ENCODE results near the gene RBPJ. TPM values are rescaled to one million over a fixed set of nuclear protein-coding genes. Genes with fewer than 3 reads are reported as not detected.

The RBPJ gene
- polyA plus RNA-seq, 1 donor from 2014 or later = 89.8 TPM

DNA sequence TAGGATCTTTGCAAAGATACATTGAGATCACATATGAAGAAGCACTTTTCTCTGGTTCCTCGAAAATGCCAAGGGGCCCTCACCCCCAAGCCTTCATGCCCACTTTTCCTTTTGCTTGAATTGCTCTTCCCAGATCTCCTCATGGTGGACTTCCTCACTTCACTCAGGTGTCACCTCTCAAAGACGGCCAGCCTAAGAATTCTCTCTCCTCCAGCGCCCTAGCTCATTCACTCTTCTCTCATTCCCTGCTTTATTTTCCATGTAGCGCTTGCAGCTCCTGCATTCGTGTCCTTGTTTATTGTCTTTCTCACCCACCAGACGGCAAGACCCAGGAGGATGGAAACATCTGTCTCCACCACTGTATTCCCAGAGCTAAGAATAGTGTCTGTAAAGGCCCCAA lies 136.6 kb downstream of the RBPJ start:
- no peak overlapping the region for H3K4me3 ChIP-seq (ENCODE audit: low read length)
- H3F3A ChIP-seq (ENCODE audit: insufficient read depth, low read length, poor library complexity, severe bottlenecking) = no peaks in the 10 kb centered on the region
- no peak overlapping the region for H3K4me2 ChIP-seq (ENCODE audit: low read length)
- H3K9me2 ChIP-seq (ENCODE audit: insufficient read depth, low read length) = no peaks in the 10 kb centered on the region
- H3K79me2 ChIP-seq (replicated peaks; ENCODE audit: insufficient read depth, low read length) = no peaks in the 10 kb centered on the region
- no peaks in the 10 kb centered on the region for H3K36me3 ChIP-seq (ENCODE audit: insufficient read depth, low read length)
- TF ChIP-seq CTCF (IDR thresholded peaks at IDR 0.05; ENCODE audit: poor library complexity, severe bottlenecking) (no peak), TAF1 (IDR thresholded peaks at IDR 0.05; ENCODE audit: low read depth) (no peak), SMC3 (conservative IDR thresholded peaks at IDR 0.05; ENCODE audit: poor library complexity) (no peak), EZH2 (IDR thresholded peaks at IDR 0.05; ENCODE audit: borderline replicate concordance, insufficient read depth, low read length, poor library complexity, severe bottlenecking) (no peak), RAD21 (conservative IDR thresholded peaks at IDR 0.05) (no peak)
- TF ChIP-seq, protein P1, sequence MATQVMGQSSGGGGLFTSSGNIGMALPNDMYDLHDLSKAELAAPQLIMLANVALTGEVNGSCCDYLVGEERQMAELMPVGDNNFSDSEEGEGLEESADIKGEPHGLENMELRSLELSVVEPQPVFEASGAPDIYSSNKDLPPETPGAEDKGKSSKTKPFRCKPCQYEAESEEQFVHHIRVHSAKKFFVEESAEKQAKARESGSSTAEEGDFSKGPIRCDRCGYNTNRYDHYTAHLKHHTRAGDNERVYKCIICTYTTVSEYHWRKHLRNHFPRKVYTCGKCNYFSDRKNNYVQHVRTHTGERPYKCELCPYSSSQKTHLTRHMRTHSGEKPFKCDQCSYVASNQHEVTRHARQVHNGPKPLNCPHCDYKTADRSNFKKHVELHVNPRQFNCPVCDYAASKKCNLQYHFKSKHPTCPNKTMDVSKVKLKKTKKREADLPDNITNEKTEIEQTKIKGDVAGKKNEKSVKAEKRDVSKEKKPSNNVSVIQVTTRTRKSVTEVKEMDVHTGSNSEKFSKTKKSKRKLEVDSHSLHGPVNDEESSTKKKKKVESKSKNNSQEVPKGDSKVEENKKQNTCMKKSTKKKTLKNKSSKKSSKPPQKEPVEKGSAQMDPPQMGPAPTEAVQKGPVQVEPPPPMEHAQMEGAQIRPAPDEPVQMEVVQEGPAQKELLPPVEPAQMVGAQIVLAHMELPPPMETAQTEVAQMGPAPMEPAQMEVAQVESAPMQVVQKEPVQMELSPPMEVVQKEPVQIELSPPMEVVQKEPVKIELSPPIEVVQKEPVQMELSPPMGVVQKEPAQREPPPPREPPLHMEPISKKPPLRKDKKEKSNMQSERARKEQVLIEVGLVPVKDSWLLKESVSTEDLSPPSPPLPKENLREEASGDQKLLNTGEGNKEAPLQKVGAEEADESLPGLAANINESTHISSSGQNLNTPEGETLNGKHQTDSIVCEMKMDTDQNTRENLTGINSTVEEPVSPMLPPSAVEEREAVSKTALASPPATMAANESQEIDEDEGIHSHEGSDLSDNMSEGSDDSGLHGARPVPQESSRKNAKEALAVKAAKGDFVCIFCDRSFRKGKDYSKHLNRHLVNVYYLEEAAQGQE (IDR thresholded peaks at IDR 0.05; ENCODE audit: borderline replicate concordance) = no peak
- H3K27ac ChIP-seq (ENCODE audit: low read length) = no peak overlapping the region
- H2AFZ ChIP-seq (ENCODE audit: low read depth, low read length) = no peak overlapping the region
- H3K9ac ChIP-seq (ENCODE audit: low read length) = no peak overlapping the region
- H3K9me3 ChIP-seq (ENCODE audit: low read length) = no peaks in the 10 kb centered on the region
- no peaks in the 10 kb centered on the region for H4K20me1 ChIP-seq (ENCODE audit: insufficient read depth)
- H3K27me3 ChIP-seq (ENCODE audit: insufficient read depth, low read depth, low read length) = no peaks in the 10 kb centered on the region

- Histone ChIP-seq H3K27ac (ENCODE audit: low read length) (no peak overlapping the region), H3K79me2 (replicated peaks; ENCODE audit: insufficient read depth, low read length) (no peaks in the 10 kb centered on the region), H3K27me3 (ENCODE audit: insufficient read depth, low read depth, low read length) (no peaks in the 10 kb centered on the region), H3K9ac (ENCODE audit: low read length) (no peak overlapping the region), H3K9me3 (ENCODE audit: low read length) (no peaks in the 10 kb centered on the region), H3K4me3 (ENCODE audit: low read length) (no peak overlapping the region), H3F3A (ENCODE audit: insufficient read depth, low read length, poor library complexity, severe bottlenecking) (no peaks in the 10 kb centered on the region), H3K36me3 (ENCODE audit: insufficient read depth, low read length) (no peaks in the 10 kb centered on the region), H4K20me1 (ENCODE audit: insufficient read depth) (no peaks in the 10 kb centered on the region), H2AFZ (ENCODE audit: low read depth, low read length) (no peak overlapping the region), H3K4me2 (ENCODE audit: low read length) (no peak overlapping the region), H3K9me2 (ENCODE audit: insufficient read depth, low read length) (no peaks in the 10 kb centered on the region)
- no peak for TF ChIP-seq EP300 (conservative IDR thresholded peaks at IDR 0.05; ENCODE audit: poor library complexity, severe bottlenecking)
- no peak for TF ChIP-seq SMC3 (conservative IDR thresholded peaks at IDR 0.05; ENCODE audit: poor library complexity)
- no peak for TF ChIP-seq CTCF (IDR thresholded peaks at IDR 0.05; ENCODE audit: poor library complexity, severe bottlenecking)
- TF ChIP-seq MXI1 (conservative IDR thresholded peaks at IDR 0.05; ENCODE audit: poor library complexity, severe bottlenecking) = no peak
- no peak for TF ChIP-seq POLR2AphosphoS5 (IDR thresholded peaks at IDR 0.05)
- TF ChIP-seq RAD21 (conservative IDR thresholded peaks at IDR 0.05) = no peak
- TF ChIP-seq TAF1 (IDR thresholded peaks at IDR 0.05; ENCODE audit: low read depth) = no peak
- no peak for TF ChIP-seq EZH2 (IDR thresholded peaks at IDR 0.05; ENCODE audit: borderline replicate concordance, insufficient read depth, low read length, poor library complexity, severe bottlenecking)
- TF ChIP-seq, protein P1 (IDR thresholded peaks at IDR 0.05; ENCODE audit: borderline replicate concordance) = no peak
Observed at GRCh38 chr4:26458157-26458561, 137.3 kb downstream of the RBPJ start.

All from neural cell (in vitro differentiated cells).